Measurements from ENCODE around the gene HMGN4.

- TF ChIP-seq, protein P1, sequence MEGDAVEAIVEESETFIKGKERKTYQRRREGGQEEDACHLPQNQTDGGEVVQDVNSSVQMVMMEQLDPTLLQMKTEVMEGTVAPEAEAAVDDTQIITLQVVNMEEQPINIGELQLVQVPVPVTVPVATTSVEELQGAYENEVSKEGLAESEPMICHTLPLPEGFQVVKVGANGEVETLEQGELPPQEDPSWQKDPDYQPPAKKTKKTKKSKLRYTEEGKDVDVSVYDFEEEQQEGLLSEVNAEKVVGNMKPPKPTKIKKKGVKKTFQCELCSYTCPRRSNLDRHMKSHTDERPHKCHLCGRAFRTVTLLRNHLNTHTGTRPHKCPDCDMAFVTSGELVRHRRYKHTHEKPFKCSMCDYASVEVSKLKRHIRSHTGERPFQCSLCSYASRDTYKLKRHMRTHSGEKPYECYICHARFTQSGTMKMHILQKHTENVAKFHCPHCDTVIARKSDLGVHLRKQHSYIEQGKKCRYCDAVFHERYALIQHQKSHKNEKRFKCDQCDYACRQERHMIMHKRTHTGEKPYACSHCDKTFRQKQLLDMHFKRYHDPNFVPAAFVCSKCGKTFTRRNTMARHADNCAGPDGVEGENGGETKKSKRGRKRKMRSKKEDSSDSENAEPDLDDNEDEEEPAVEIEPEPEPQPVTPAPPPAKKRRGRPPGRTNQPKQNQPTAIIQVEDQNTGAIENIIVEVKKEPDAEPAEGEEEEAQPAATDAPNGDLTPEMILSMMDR (IDR thresholded peaks at IDR 0.05; ENCODE audit: insufficient read depth, low read depth, low read length) = no peak
- TF ChIP-seq EZH2 (IDR thresholded peaks at IDR 0.05; ENCODE audit: insufficient read depth, low read length) = no peak
These were observed 12.3 kb downstream of the HMGN4 start for GRCh38 chr6:26550250-26550993.
